ENCODE data around the gene RMI2. TPM values are rescaled to one million over a fixed set of nuclear protein-coding genes. Genes with fewer than 3 reads are reported as not detected.

RMI2 gene
- total RNA-seq, 1 donor from 2014 or later = 0.43 TPM

GRCh38 chr16:11326084-11326736 lies 19.0 kb upstream of the RMI2 start:
- no peak for DNase-seq (ENCODE audit: low spot score)
- intact Hi-C loops (cut with DNase I) = loop anchor here (10.0 kb wide), 1 partner anchor 59 kb away; no protein-coding TSS in a partner anchor

- DNase-seq (ENCODE audit: low spot score) = no peak
- intact Hi-C loops (cut with DNase I) = loop anchor here (10.0 kb wide), 1 partner anchor 58 kb away; no protein-coding TSS in a partner anchor
These were observed 18.5 kb upstream of the RMI2 start for GRCh38 chr16:11326737-11327276.

GRCh38 chr16:11327277-11328171 lies 17.7 kb upstream of the RMI2 start:
- intact Hi-C loops (cut with DNase I) = loop anchor here (10.0 kb wide), 1 partner anchor 57 kb away; no protein-coding TSS in a partner anchor
- DNase-seq (ENCODE audit: low spot score) = no peak

- intact Hi-C loops (cut with DNase I) = loop anchor here (10.0 kb wide), 1 partner anchor 56 kb away; no protein-coding TSS in a partner anchor
- no peak for DNase-seq (ENCODE audit: low spot score)
These were observed 16.8 kb upstream of the RMI2 start for GRCh38 chr16:11328172-11329070.

- intact Hi-C loops (cut with DNase I) = loop anchor here (10.0 kb wide), 1 partner anchor 56 kb away; no protein-coding TSS in a partner anchor
- DNase-seq (ENCODE audit: low spot score) = no peak
These were observed 16.2 kb upstream of the RMI2 start for GRCh38 chr16:11329071-11329491.

- no peak for DNase-seq (ENCODE audit: low spot score)
- intact Hi-C loops (cut with DNase I) = loop anchor here (10.0 kb wide), 1 partner anchor 55 kb away; no protein-coding TSS in a partner anchor
These were observed 15.4 kb upstream of the RMI2 start for GRCh38 chr16:11329891-11330290.

- DNase-seq (ENCODE audit: low spot score) = no peak
- intact Hi-C loops (cut with DNase I) = no loop called here
These were observed 14.6 kb upstream of the RMI2 start for GRCh38 chr16:11330526-11331237.

GRCh38 chr16:11331967-11332366 lies 13.3 kb upstream of the RMI2 start:
- intact Hi-C loops (cut with DNase I) = no loop called here
- DNase-seq (ENCODE audit: low spot score) = no peak

- DNase-seq (ENCODE audit: low spot score) = no peak
- intact Hi-C loops (cut with DNase I) = no loop called here
These were observed 12.2 kb upstream of the RMI2 start for GRCh38 chr16:11333010-11333409.

GRCh38 chr16:11333702-11334101 lies 11.6 kb upstream of the RMI2 start:
- DNase-seq (ENCODE audit: low spot score) = no peak
- intact Hi-C loops (cut with DNase I) = no loop called here

GRCh38 chr16:11334831-11335404 lies 10.3 kb upstream of the RMI2 start:
- intact Hi-C loops (cut with DNase I) = no loop called here
- DNase-seq (ENCODE audit: low spot score) = no peak

- intact Hi-C loops (cut with DNase I) = no loop called here
- DNase-seq (ENCODE audit: low spot score) = no peak
These were observed 6.2 kb upstream of the RMI2 start for GRCh38 chr16:11339075-11339474.

- intact Hi-C loops (cut with DNase I) = no loop called here
- no peak for DNase-seq (ENCODE audit: low spot score)
These were observed 4.5 kb upstream of the RMI2 start for GRCh38 chr16:11340710-11341109.

- intact Hi-C loops (cut with DNase I) = no loop called here
- DNase-seq (ENCODE audit: low spot score) = no peak
These were observed 3.9 kb upstream of the RMI2 start for GRCh38 chr16:11341371-11341770.

GRCh38 chr16:11342021-11342855 lies 3.0 kb upstream of the RMI2 start:
- intact Hi-C loops (cut with DNase I) = no loop called here

GRCh38 chr16:11346700-11347319 lies 1.6 kb downstream of the RMI2 start:
- intact Hi-C loops (cut with DNase I) = loop anchor here (5.0 kb wide), 1 partner anchor 90 kb away; the partner anchor contains the start of gene SOCS1
- no peak for DNase-seq (ENCODE audit: low spot score)

More at GRCh38 chr16:11342021-11342855, 3.0 kb upstream of the RMI2 start:
- no peak for DNase-seq (ENCODE audit: low spot score)

GRCh38 chr16:11347831-11348230 lies 2.6 kb downstream of the RMI2 start:
- intact Hi-C loops (cut with DNase I) = loop anchor here (5.0 kb wide), 1 partner anchor 91 kb away; the partner anchor contains the start of gene SOCS1
- no peak for DNase-seq (ENCODE audit: low spot score)
